ENCODE results near the gene ZNF506.
"Not testable (repeated sequence)": the region's sequence is repeated elsewhere in the genome, so short reads cannot be mapped to it uniquely, and the experiment has no call there.

Gene ZNF506

DNA sequence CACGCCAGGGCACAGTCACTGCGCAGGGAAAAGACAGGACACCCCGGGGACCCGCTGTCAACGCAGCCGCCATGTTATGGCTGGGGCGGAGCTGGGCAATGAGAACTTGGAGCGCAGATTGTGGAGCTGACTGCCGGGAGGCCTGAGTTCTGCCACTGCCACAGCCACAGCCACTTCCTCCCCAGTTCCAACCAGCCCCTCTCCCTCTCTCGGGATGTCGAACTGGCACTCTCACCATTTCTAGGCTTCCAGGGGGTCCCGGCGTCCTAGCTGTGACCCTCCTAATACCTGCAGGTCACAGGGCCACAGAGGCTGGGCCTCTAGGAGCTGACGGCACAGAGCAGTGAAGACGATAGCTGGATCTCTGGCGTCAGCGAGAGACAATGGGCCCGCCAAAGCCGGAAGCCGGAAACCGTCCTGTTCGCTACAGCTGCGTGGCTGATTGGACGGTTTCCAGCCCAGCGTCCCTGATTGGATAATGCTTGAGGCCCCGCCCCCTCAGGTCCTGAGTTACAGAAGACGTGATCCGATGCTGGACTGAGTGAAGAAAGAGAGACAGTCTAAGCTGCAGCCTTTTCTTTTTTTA is at the start of gene ZNF506:
Gene ZNF506 (minus strand): TSS at position 385 of the 586 bp plus-strand sequence. CDS start 147 bp downstream, at position 238.
- DNase-seq (ENCODE audit: low spot score): peak; percentile 89

DNA sequence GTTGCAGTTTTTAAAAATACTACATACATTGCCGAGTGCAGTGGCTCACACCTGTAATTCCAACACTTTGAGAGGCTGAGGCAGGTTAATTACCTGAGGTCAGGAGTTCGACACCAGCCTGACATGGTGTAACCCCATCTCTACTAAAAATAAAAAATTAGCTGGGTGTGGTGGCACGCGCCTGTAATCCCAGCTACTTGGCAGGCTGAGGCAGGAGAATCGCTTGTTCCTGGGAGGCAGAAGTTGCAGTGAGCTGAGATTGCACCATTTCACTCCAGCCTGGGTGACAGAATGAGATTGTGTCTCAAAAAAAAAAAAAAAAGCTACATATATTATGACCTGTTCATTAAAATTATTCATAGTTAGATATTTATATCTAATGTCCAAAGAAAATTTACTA is 48.5 kb upstream of the ZNF506 start:
- not testable (repeated sequence) for DNase-seq (ENCODE audit: low spot score)

DNA sequence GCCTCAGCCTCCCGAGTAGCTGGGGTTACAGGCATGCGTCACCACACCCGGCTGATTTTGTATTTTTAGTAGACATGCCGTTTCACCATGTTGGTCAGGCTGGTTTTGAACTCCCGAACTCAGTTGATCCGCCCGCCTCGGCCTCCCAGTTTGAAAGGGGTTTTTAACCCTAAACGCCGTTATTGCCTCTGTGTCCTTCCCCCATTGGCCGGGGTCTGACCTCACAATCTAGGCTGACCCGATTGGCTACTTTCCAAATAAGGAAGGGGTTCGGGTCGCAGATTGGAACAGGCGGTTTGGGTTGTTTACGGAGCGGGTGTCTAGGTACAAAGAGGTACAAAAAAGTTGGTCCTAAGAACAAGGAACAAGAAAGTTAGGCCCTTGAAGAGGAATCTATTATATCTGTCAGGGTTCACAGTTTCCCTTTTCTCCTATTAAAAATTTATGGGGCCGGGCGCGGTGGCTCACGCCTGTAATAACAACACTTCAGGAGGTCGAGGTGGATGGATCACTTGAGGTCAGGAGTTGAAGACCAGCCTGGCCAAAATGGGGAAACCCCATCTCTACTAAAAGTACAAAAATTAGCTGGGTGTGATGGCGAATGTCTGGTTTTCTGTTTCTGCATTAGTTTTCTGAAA is 45.2 kb upstream of the ZNF506 start:
- DNase-seq (ENCODE audit: low spot score): no peak

DNA sequence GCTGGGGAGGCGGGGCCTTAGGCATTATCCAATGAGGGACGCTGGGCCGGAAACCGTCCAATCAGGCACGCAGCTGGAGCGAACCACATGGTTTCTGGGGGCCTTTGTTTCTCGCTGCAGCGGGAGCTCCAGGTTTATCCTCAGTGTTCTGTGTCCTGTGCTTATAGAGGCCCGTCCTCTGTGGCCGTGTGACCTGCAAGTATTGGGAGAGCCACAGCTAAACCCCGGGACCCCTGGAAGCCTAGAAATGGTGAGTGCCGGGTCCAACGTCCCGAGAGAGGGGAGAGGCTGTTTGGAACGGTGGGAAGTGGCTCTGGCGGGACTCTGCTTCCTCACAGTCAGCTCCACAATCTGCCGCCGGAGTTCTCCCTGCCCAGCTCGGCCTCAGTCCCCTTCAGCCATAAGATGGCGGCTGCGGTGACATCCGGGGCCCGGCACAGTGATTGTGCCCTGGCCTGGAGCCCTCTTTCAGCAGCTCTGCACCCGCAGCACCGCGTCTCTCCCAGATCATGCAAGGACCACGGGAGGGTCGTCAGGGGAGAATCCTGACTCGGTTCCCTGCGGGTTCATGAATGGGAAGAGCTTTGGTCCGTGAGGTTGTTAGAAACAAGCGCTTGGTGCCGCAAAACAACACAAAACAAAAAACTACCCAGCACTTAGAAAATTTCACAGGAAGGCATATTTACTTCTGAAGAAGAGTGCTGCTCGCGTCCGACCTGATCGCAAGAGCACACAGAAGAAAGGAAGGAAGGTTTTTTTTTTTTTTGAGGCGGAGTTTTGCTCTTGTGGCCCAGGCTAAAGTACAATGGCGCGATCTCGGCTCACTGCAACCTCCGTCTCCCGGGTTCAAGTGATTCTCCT is 44.4 kb upstream of the ZNF506 start, which contains the start of gene ZNF253:
Gene ZNF253 (plus strand): TSS at position 133 of the 861 bp plus-strand sequence. CDS start 115 bp downstream, at position 248.
- DNase-seq (ENCODE audit: low spot score): peak; percentile 83

DNA sequence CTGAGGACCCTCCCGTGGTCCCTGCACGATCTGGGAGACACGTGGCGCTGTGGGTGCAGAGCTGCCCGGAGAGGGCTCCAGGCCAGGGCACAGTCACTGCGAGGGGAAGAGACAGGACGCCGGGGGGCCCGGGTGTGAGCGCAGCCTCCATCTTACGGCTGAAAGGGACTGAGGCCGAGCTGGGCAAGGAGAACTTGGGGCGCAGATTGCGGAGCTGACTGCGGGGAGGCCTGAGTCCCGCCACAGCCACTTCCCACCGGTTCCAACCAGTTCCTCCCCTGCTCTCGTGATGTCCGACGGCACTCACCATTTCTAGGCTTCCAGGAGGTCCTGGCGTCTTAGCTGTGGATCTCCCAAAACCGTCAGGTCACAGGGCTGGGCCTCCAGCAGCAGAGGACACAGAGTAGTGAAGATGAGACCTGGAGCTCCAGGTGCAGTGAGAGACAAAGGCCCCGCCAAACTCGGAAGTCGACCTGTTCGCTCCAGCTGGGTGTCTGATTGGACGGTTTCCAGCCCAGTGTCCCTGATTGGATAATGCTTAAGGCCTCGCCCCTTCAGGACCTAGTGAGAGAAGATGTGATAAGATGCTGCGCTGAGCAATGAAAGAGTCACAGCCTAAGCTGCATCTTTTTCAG is 39.3 kb upstream of the ZNF506 start:
- DNase-seq (ENCODE audit: low spot score): no peak

DNA sequence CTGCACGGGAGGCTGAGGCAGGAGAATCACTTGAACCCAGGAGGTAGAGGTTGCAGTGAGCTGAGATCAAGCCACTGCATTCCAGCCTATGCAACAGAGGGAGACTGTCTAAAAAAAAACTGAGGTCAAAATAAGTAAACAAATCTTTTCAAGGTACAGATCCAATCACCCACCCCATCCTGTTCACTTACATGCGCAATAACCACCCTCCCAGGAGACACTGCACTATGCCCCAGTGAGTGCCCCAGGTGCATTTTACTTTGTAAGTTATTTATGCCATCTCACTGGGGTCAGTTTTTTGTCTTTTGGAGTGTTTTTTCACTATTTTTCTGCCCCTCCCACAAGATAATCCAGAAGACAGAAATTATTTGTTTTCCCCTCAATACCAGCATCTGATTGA is 37.2 kb upstream of the ZNF506 start:
- no peak for DNase-seq (ENCODE audit: low spot score)

- DNase-seq (ENCODE audit: low spot score): not testable (repeated sequence)
Measured at GRCh38 chr19:19851740-19852139, 30.2 kb upstream of the ZNF506 start.

DNA sequence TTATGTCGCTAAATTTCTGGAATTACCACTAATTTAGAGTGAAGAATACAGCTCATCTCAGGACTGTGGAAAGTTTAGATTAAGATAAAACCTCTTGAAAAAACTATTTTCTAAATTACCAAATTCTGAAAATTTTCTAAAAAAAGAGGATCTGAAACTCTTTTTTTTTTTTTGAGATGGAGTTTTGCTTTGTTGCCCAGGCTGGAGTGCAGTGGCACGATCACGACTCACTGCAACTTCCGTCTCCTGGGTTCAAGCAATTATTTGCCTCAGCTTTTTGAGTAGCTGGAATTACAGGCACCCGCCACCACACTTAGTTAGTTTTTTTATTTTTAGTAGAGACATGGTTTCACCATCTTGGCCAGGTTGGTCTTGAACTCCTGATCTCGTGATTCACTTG is 27.5 kb upstream of the ZNF506 start:
- no peak for DNase-seq (ENCODE audit: low spot score)

DNA sequence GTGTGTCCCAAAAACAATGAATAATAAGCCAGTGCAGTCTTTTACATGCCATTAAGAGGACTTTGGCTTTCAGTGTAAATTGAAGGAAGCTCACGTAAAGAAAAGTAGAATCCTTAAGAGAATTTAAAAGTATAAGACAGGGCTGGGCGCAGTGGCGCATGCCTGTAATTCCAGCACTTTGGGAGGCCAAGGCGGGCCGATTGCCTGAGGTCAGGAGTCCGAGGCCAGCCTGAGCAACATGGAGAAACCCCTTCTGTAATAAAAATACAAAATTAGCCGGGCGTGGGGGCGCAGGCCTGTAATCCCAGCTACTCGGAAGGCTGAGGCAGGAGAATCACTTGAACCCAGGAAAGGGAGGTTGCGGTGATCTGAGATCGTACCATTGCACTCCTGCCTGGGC is 26.2 kb upstream of the ZNF506 start:
- no peak for DNase-seq (ENCODE audit: low spot score)

DNA sequence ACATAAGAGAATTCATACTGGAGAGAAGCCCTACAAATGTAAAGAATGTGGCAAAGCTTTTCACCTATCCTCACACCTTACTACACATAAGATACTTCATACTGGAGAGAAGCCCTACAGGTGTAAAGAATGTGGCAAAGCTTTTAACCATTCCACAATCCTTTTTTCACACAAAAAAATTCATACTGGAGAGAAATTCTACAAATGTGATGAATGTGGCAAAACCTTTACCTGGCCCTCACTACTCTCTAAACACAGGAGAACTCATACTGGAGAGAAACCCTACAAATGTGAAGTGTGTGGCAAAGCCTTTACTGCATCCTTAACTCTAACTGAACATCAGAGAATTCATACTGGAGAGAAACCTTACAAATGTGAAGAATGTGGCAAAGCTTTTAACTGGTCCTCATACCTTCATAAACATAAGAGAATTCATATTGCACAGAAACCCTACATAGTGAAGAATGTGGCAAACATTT is 14.0 kb upstream of the ZNF506 start:
- DNase-seq (ENCODE audit: low spot score): no peak

- DNase-seq (ENCODE audit: low spot score): no peak
Measured at GRCh38 chr19:19826875-19827274, 5.3 kb upstream of the ZNF506 start.

- no peak for DNase-seq (ENCODE audit: low spot score)
Measured at GRCh38 chr19:19823916-19824315, 2.4 kb upstream of the ZNF506 start.

DNA sequence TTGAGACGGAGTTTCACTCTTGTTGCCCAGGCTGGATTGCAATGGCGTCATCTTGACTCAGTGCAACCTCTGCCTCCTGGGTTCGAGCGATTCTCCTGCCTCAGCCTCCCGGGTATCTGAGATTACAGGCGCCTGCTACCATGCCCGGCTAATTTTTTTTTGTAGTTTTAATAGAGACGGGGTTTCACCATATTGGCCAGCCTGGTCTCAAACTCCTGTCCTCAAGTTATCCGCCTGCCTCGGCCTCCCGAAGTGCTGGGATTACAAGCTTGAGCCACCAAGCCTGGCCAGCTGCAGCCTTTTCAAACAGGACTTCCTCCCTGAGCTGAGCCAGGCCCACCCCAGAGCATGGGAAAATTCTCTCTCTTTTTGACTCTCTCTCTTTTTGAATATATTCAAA is 426 bp upstream of the ZNF506 start:
- not testable (repeated sequence) for DNase-seq (ENCODE audit: low spot score)

- no peak for DNase-seq (ENCODE audit: low spot score)
Measured at GRCh38 chr19:19820774-19821320, 703 bp downstream of the ZNF506 start.

DNA sequence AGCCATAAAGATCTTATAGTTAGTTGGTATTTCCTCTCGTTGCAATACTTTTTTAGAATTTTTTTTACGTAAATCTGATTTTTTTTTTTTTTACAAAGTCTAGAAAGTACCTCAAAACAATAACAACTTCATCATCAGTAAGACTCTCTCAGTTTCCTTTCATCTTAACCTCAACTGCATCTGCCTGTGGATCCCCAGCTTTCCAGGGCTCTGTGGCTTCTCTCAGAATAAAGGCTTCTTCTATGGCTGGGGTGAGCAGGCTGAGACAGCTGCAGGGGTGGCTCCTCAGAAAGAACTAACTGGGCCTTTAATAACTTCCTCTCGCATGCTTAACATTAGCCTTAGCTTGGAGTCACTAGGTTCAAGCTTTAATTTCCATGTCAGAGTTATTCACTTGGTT is 4.2 kb downstream of the ZNF506 start:
- DNase-seq (ENCODE audit: low spot score): no peak

- DNase-seq (ENCODE audit: low spot score): no peak
Measured at GRCh38 chr19:19816679-19817078, 4.9 kb downstream of the ZNF506 start.

- DNase-seq (ENCODE audit: low spot score): not testable (repeated sequence)
Measured at GRCh38 chr19:19811999-19812398, 9.6 kb downstream of the ZNF506 start.

DNA sequence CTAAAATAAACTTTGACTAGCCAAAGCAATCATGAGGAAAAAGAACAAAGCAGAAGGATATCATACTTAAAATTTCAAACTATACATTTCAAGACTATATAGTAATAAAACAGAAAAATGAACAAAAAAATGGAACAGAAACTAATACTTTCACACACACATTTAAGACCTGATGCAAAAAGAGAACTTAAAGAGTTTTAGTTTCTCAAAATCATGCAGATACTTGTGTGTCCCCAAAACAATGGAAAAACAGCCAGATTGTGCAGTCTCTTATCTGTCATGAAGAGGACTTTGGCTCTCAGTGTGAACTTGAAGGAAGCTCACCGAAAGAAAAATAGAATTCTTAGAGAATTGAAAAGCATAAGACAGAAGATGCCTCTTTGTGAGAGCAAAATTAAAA is 16.1 kb downstream of the ZNF506 start:
- no peak for DNase-seq (ENCODE audit: low spot score)

- no peak for DNase-seq (ENCODE audit: low spot score)
Measured at GRCh38 chr19:19788015-19788414, 33.5 kb downstream of the ZNF506 start.

DNA sequence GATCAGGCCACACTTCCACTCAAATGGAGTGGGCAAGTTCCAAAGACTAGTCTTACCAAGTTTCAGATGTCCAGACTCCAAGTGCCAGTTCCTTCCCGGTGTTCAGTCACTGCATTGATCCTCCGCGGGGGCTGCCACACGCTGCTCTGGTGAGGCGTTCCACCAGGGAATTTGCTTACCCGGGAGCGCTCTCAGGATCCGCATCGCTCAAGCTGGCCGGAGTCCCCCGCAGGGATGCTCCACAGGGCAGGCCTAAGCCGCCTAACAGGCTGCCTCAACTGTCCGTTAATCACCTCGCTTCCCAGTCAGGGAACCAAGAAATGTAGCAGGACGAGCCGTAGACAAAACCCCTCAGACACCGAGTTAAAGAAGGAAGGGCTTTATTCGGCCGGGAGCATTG is 36.1 kb downstream of the ZNF506 start:
- not testable (repeated sequence) for DNase-seq (ENCODE audit: low spot score)

DNA sequence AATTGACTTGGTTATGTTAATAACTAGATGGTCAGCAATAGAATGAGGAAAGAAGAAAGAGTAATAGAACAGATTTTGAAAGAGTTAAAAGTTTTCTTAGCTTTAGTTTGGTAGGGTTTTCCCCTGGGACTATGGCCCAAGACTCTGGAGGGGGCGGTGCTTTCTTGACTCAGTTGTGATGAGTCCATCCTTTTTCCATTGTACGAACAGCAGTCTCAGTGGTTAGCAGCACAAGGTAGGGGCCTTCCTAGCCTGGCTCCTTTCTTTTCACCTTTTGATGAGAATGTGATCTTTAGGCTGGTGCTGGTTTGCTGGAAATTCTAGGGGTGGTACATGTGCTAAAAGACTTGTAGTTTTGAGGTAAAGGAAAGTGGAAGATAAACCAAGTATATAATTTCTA is 38.8 kb downstream of the ZNF506 start:
- DNase-seq (ENCODE audit: low spot score): no peak

GRCh38 chr19:19781791-19782190 is 39.8 kb downstream of the ZNF506 start:
- not testable (repeated sequence) for DNase-seq (ENCODE audit: low spot score)
